Measurements from ENCODE around the gene KMT2C.
"Not testable (repeated sequence)": the region's sequence is repeated elsewhere in the genome, so short reads cannot be mapped to it uniquely, and the experiment has no call there.

KMT2C gene

DNA sequence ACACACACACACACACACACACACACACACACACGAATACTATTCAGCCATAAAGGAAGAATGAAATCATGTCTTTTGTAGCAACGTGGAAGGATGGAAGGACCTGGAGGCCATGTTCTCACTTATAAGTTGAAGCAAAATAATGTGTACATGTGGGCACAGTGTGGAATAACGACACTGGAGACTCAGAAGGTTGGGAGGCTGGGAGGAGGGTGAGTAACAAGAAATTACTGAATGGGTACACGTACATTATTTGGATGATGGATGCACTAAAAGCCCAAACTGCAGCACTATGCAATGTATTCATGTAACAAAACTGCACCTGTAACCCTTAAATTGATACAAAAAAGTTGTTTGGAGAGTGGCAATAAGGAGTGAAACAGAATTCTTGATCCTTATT is 32.1 kb downstream of the KMT2C start:
- ATAC-seq: no peak
- no peak for DNase-seq

DNA sequence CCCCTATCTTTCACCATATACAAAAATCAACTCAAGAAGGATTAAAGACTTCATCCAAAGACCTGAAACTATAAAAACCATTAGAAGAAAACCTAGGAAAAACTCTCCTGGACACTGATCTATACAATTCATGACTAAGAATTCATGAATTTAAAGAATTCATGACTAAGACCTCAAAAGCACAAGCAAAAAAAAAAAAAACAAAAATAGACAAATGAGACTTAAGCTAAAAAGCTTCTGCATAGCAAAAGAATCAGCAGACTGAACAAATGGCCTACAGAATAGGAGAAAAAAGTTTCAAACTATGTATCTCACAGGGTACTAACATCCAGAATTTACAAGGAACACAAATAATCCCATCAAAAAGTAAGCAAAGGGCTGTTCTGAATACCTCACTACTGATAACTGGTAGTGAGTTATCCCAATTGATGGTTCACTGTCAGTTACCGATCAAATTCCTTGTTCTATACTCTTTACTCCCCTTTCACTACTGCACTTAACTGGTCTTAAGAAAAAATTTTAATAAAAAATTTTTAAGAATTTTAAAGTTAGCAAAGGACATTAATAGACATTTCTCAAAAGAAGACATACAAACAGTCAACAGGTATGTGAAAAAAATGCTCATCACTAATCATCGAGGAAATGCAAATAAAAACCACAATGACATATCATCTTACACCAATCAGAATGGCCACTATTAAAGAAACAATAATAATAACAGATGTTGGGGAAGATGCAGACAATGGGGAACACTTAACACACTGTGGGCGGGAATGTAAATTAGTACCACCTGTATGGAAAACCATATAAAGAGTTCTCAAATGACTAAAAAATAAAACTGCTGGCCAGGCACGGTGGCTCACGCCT is 33.2 kb downstream of the KMT2C start:
- DNase-seq (no peak), ATAC-seq (no peak)

DNA sequence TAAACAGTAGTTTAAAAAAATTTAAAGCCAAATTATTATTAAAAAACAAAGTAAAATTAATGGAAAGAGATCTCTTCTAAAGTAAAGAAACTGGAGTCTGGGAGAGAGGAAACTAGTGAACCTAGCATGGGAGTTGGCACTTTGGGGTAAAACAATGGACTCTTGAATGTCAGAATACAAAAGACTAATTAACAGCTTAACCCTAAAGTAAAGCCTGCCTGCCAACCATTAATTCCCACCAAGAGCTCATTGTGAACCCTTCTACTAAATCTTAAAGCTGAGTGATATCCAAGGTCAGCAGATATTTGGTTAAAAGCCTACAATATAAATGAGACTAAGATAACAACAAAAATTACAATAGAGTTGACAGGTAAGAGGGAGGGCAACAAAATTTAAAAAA is 36.5 kb downstream of the KMT2C start:
- ATAC-seq (no peak), DNase-seq (no peak)

DNA sequence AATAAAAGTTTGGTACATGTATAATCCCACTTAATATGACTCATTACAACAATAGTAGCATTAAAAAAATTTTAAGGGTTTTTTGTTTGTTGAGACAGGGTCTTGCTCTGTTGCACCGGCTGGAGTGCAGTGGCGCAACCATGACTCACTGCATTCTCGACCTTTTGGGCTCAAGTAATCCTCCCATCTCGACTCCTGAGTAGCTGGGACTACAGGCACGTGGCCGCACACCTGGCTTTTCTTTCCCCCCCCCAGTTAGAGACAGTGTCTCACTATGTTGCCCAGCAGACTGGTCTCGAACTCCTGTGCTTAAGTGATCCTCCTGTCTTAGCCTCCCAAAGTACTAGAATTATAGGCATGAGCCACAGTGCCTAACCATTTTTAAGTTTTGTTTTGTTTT is 40.7 kb downstream of the KMT2C start:
- ATAC-seq (no peak), DNase-seq (no peak)

DNA sequence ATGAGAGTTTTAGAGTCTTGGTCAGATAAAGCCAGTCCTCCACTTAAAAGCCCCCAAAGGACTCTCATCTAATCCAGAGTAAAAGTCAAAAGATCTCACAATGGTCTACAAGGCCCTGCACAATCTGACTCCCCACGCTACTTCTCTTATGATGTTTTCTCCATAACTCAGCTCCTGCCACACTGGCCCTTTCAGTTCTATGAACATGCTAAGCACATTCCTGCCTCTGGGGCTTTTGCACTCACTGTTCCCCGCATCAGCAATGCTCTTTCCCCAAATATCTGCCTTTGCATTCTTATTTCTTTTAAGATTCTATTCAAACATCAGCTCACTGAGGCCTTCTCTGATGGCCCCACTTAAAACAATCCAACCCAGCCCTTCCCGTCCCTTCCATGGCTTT is 41.6 kb downstream of the KMT2C start:
- peak; percentile 45 for ATAC-seq
- not testable (repeated sequence) for DNase-seq

DNA sequence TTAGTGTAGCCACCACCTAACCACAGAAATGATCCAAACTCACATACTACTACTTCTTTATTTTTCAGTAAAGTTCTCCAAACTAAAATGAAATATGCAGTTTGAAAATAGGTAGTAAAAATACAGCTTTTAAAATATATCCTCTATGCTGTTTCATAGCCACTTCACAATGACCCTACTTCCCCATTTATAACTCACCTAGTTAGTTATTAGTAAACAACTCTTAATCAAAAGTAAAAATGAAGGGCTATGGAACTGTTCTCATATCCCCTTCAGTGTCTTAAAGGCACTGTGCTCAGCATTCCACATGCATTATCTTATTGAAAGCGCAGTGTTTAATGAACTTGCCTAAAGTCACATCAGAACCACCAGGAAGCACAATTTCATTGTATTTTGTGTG is 43.5 kb downstream of the KMT2C start:
- DNase-seq: no peak
- ATAC-seq: no peak

DNA sequence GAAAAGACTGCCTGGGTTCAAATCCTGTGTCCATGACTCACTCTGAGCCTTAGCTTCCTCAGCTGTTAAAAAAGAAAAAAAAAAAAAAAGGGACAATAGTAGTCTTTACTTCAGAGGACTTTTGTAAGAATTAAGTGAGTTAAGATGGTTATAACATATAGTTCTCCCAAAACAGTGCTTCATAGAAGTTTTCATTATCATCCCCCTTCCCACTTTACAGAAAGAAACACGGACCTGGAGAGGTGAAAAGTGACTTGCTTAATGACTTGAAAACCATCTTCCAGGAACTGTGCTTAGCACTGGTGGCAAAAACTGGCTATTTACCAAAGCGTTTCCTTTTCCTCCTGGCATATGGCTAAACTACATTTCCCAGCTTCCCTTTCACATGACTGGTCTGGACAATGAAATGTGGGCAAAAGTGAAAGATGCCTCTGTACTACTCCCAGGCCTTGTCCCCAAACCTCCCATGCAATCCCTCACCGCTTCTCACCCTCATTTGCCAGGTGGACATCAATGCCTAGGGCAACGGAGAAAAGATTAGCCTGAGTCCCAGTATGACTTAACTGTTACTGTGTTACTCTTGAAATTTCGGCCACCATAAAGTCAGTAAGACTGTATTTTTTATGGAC is 49.6 kb downstream of the KMT2C start:
- DNase-seq, ATAC-seq: not testable (repeated sequence)

DNA sequence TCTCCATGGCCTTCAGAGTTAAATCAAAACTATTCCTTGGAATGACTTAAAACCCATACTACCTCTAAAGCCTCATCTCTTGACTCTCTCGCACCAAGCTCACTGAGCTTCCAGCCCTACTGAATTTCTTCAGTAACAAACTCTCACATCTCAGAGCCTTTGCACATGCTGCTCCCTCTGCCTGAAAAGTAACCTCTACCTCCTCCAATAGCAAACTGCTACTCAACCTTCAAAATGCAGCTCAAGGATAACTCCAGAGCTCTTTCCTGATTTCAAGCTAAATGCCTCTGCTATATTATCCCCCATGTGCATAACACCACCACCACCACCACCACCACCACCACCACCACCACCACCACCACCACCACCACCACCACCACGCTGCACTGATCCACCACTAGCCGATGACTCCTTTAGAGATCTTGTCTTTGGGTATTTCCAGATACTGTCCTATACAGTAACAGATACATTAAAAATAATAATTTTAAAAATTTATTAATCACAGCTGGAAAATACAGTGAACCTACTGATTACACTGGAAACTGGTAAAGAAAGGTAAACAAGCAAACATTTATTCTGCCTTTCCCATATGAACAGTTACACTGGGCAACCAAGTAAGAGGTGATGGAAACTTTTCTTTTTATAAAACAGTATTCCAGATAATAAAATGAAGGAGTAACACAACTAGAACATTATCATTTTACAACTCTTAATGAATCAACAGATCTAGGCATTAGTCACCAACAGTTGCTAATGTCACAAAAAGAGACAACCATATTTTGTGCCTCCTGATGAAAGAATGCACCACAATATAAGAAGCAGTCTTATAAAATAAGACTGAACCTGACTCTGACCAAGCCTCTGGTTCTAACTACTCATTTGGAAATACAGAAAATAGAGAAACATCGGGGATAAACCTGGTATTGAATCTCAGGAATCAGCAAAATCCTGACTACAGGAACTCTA is 51.3 kb downstream of the KMT2C start:
- peak; percentile 16 for ATAC-seq
- not testable (repeated sequence) for DNase-seq

DNA sequence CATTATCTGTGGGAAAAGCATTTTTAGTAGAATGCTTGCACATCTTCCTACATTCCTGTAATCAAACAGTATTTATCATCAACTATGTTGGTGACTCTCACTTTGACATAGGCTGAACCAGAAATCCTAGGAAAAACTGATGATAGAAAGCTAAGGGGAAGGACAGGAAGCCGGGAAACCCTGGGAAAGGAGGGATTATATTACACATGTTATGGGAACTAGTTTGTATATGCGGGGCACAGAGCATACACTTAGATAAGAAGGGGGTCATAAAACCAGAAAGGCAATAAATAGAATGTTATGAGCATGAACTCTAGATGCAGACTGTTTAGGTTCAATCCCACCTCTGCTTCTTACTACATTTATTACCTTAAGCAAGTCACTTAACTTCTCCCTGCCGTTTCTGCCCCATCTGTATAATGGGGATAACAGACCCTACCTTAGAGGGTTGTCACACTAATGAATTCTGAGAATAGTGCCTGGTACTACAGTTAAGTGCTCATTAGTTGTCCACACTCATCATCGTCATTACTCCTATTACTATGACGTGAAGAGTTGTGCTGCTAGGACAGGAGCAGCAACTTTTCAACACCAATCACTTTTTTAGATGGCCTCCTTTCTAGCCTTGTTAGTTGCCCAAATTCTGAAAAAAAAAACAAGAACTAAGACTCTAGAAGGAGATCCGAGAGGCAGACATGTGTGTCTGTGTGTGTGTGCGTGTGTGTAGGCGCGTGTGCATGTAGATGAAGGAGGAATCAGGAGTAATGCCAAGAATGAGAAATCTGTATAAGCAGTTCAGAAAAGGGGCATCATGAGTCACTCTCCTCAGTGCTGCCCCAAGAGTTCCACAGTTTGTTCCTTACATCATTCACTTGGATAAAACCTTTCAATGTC is 52.2 kb downstream of the KMT2C start:
- ATAC-seq (peak; percentile 7), DNase-seq (no peak)

DNA sequence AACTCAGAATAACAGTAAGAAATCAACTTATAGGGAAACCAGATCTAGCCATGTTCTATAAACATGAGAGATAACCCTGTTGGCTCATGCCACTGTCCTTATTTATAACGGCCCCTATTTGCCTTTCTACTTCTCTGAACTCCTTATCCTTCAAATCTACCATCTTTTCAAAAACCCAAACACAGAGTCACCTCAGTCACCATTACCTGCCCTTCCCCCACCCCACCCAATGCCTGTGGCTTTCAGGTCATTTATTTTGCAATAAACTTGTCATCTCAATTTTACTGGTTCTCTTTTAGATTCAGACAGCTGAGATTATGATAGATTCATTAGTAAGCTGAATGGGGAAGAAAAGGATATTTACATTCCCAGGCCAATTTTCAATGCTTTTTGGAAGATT is 53.6 kb downstream of the KMT2C start:
- DNase-seq: peak; percentile 23
- peak; percentile 5 for ATAC-seq

DNA sequence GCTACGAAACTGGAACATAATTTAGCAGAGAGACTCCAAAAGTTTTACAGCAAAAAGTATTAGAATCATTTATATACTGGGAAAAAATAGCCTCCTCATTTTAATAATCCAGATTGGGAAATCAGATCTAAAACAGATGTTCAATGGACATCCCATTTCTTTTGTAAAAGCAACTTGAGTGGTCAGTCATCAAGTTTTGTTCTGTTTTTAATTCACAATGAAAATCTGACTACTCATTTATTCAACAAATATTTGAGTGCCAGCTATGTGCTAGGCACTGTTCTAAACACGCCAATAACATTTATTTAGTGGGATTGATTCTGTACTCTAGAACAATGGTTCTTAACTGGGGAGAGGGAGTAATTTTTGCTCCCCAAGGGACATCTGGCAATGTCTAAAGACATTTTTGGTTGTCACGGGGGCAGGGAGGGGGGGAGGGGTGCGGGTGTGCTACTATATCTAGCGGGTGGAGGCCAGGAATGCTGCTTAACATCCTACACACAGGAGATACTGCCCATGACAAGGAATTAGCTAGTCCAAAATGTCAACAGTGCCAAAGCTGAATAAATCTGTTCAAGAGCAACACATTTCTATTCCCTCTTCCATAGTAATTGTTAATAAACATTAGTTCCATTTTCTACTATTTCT is 54.7 kb downstream of the KMT2C start:
- not testable (repeated sequence) for ATAC-seq, DNase-seq

DNA sequence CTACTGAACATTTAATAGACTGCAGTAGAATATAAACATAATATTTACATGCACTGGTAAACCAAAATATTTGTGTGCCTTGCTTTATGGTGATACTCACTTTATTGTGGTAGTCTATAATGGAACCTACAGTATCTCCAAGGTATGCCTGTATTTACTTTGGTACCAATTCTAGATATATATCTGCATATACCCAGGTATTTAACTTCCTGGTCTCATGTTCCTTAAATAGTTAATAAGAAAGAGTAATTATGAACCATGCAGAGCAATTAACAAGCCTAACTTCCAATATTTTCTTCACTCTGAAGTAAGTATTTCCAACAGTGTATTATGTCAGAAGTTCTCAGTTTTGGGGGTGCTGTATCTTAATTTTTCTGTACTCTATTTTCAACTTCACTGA is 57.3 kb downstream of the KMT2C start:
- not testable (repeated sequence) for ATAC-seq, DNase-seq

DNA sequence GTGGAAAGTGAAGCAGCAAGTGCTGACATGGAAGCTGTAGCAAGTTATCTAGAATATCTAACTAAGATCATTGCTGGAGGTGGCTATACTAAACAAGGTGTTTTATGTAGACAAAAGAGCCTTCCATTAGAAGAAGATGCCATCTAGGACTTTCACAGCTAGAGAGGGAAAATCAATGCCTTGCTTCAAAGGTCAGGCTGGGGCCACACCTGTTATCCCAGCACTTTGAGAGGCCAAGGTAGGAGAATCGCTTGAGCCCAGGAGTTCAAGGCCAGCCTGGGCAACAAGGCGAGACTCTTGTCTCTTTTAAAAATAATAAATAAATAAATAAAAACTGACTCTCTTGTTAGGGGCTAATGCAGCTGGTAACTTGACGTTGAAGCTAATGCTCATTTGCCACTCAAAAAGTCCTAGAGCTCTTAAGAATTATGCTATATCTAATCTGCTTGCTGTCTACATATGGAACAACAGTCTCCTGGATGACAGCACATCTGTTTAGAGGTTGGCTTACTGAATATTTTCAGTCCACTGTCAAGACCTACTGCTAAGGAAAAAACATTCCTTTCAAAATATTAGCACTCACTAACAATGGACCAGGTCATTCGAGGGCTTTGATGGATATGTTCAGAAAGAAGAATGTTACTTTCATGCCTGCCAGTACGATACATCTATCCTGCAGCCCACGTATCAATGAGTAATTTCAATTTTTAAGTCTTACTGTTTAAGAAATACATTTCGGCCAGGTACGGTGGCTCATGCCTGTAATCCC is 58.9 kb downstream of the KMT2C start:
- DNase-seq, ATAC-seq: not testable (repeated sequence)

DNA sequence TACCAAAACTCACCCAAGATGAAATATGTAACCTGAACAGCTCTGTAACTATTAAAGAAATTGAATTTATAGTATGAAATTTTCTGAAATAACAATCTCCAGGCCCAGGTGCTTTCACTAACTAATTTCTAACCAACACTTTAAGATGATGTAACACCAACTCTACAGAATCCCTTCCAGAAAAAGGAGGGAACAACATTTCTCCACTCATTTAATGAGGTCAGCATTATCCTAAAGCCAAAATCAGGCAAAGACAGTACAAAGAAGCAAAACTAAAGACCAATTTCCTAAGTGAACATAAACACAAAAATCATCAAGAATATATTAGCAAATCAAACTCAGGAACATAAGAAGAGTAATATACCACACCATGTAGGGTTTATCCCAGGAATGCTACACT is 65.5 kb downstream of the KMT2C start:
- no peak for DNase-seq
- no peak for ATAC-seq

DNA sequence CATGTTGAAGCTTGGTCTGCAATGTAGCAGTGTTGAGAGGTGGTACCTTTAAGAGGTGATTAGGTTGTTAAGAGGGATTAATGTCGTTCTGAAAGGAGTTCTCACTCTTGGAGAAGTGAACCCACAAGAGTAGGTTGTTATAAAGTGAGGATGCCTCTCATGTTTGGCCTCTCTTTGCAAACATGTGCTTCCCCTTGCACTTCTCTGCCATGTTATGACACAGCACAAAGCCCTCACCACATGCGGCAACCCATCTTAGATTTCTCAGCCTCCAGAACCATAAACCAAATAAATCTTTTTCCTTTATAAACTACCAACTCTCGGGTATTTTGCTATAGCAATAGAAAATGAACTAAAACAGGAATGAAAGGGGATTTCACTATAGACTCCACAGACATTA is 66.3 kb downstream of the KMT2C start:
- DNase-seq (no peak), ATAC-seq (no peak)

DNA sequence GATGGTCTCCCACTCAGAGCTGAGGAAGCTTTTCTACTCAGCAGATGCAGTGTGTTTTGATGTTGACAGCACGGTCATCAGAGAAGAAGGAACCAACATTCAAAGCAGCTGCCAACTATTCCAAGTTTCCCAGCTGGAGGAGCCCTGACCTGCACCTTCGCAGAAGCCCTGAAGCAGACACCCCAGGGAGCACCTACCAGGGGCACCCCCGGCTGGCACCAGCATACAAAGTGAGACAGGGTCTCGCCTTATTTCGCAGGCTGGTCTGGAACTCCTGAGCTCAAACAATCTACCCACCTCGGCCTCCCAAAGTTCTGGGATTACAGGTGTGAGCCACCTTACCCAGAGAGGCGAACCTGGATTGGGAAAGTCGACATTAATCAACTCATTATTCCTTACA is 68.6 kb downstream of the KMT2C start:
- DNase-seq (no peak), ATAC-seq (no peak)

DNA sequence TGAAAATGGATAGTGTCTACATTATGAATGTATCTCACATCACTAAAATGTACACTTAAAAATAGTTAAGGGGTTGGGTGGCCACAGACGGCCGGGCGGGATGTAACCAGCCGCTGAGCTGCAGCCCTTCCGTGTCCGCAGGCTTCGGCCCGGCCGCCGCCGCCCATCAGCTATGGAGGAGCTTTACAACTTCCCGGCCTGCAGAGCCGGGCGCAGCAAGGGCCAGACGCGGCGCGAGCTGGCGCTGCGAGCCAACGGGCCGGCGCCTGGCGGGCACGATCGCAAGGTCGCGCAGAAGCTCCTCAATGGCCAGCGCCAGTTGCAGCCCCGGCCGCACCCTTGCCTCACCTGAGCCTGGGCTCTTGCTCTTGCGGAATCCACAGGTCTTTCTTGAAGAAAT is 69.1 kb downstream of the KMT2C start:
- no peak for ATAC-seq
- no peak for DNase-seq

DNA sequence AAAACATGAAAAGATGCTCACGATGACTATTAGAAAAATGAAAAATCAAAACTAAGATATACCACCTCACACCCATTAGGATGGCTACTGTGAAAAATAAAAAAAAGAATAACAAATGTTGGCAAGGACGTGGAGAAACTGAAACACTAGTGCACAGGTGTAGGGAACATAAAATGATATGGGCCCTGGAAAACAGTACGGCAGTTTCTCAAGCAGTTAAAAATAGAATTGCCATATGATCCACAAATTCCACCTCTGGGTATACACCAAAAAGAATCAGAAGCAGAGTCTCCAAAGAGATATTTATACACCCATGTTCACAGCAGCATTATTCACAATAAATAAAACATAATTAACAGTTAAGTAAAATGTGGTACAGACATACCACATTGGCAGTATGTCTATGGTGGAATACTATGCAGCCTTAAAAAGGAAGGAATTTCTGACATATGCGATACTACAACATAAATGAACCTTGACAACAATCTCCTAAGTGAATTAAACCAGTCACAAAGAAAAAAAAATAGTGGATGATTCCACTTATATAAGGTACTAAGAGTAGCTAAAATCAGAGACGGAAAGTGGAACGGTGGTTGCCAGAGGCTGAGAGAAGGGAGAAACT is 69.7 kb downstream of the KMT2C start:
- DNase-seq (no peak), ATAC-seq (no peak)

DNA sequence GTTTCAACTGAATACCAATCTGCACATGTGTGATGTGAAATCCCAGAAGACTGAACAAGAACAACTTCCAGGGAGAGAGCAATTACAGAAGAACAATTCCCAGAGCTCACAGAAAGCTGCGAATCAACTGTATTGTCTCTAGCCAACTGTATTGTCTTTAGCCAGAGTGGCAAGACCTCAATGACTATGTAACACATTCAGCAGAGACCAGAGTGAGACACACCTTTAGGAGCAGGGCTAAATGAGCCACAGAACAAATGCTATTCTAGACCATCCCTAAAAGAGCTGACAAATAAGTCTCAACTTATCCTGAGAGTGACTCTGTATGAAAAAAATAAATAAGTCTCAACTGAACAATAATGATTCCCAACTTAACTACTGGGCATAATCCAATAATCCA is 72.0 kb downstream of the KMT2C start:
- ATAC-seq: no peak

More for the DNA sequence above, 72.0 kb downstream of the KMT2C start:
- DNase-seq: no peak
